ENCODE data around the gene WFIKKN2. TPM values are rescaled to one million over a fixed set of nuclear protein-coding genes. Genes with fewer than 3 reads are reported as not detected.

WFIKKN2 gene
- total and polyA plus RNA-seq, 5 experiments from 2014 or later = not detected

DNA sequence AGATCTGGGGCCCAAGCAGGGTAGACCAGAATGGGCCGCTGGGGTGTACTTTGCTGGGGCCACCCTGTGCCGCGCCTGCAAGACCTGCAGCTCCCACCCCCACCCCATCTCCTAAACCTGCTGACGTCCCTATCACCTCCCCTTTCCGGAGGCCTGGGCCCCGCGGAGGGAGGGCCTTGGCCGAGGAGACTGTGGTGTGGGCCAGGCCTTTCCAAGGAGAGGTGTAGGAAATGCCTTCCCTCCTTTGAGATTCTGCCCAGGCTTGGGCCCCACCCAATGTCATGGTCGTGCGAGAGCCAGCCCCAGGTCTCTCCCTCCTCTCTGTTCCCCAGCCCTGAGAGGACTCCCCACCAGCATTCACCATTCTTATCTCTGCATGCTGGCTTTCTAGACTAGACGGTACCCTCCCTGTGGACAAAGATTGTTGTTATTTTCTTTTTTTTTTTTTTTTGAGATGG lies 3.9 kb upstream of the WFIKKN2 start:
- Mint-ChIP-seq H3K27ac (no peak overlapping the region), H3K4me1 (peaks cover 0 to 6% (median 3%) of the 10 kb centered on the region in 4 donors), H3K4me3 (no peak overlapping the region), H3K36me3 (no peaks in the 10 kb centered on the region), H3K27me3 (peaks cover 2 to 37% (median 23%) of the 10 kb centered on the region in 5 donors), H3K9me3 (no peaks in the 10 kb centered on the region)
- no peak for DNase-seq
- POLR2A ChIA-PET = no interaction called here
- no peak for ATAC-seq

DNA sequence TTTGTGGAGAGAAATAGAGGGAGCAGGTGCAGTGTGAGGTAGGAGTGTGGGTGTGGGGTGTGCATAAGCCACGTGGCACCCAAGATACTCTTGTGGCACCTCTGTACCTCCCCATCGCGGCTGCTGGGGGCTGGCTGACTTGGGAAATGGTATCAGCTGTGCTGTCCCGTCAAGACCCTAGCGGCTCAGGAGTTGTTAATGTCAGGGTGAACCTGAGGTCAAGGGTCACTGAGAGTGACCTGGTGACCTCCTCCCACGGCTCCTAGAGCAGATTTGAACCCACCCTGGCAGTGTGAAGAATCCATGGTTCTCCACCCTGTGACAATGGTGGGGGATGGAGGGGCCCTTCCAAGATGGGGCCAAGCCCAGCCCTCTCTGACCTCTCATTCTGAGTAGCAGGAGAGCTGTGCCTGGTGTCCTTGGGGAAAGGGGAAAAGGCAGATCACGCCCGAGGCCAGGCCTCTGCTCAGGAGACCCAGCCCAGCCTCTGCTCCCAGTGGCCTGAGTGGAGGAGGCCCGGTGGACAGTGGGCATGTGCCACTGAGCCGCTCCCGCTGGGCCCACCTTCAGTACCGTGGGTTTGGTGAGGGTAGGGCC lies 3.0 kb upstream of the WFIKKN2 start:
- H3K4me1 Mint-ChIP-seq = peaks cover 0 to 6% (median 3%) of the 10 kb centered on the region in 4 donors
- ATAC-seq (no peak), DNase-seq (no peak)
- H3K9me3 Mint-ChIP-seq = no peaks in the 10 kb centered on the region
- no peak overlapping the region for H3K4me3 Mint-ChIP-seq
- no peak overlapping the region for H3K27ac Mint-ChIP-seq
- peaks cover 2 to 37% (median 23%) of the 10 kb centered on the region in 5 donors for H3K27me3 Mint-ChIP-seq
- H3K36me3 Mint-ChIP-seq = no peaks in the 10 kb centered on the region
- POLR2A ChIA-PET = no interaction called here

DNA sequence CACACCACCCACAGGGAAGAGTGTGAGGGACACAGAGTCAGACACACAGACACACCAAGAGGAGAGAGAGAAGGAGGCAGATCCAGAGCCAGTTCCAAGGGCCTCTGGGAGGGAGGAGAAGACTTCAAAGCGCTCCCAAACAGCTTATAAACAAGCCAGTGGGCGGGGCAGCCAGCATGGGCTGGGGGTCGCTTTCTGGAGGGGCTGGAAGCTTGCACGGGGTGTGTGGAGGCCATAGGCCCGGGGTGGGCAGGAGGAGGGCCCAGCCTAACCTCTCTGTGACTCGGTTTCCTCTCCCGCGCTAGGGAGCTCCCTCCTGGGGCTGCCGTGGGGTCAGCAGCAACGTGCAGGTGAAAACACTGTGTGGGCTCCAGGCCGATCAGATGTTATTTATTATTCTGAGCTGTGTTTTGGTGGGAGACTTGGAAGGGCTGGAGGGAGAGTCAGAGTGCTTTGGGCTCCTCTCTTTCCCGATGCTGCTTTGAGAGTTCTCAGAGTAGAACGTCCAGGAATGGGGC lies 2.5 kb upstream of the WFIKKN2 start:
- Mint-ChIP-seq H3K9me3 (no peaks in the 10 kb centered on the region), H3K27me3 (peaks cover 2 to 37% (median 23%) of the 10 kb centered on the region in 5 donors), H3K36me3 (no peaks in the 10 kb centered on the region), H3K4me1 (peaks cover 0 to 6% (median 3%) of the 10 kb centered on the region in 4 donors), H3K4me3 (no peak overlapping the region), H3K27ac (no peak overlapping the region)
- POLR2A ChIA-PET = no interaction called here
- ATAC-seq (no peak), DNase-seq (no peak)

DNA sequence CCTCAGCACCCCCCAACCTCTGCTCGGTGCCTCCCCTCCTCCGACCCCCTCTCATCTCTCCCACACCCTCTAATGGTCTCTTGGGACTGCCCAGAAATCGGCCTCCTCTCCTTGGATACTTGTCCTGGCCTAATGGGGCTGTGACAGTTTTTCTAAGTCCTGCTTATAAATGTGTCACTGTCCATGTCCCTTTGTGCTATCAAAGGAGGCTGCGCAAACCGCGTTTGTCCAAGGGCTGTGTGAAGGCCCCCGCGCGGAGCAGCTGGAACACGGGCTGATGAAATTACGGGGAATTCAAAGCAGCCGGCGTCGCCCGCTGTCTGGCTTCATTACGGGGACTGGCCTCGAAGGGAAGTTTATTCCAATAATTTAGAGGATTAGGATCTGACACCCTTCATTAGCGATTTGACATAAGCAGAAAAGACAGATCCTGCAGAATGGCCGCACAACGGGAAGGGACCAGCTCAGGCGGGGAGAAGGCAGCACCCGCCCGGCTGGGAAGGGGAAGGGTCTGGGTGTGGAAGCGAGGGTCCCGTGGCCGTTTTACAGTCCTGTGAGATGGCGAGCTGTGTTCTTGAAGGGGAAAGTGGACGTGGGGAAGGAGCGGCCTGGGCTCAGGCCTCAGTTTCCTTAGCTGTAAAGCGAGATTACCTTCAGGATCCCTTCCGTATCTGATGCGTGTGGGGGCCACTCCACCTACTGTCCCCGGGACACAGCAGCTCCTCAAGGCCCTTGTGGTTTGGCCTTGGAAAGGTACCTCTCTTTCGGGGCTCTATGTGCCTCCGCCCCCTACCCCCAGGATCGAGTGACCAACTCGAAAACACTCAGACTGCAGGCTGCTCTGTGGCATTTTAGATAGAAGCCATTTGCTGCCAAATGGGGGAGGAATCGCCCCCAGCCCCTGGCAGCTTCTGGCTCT lies 1.6 kb upstream of the WFIKKN2 start:
- Mint-ChIP-seq H3K4me1 (peaks cover 0 to 6% (median 3%) of the 10 kb centered on the region in 4 donors), H3K4me3 (no peak overlapping the region), H3K27ac (no peak overlapping the region), H3K36me3 (no peaks in the 10 kb centered on the region), H3K27me3 (peaks cover 2 to 37% (median 23%) of the 10 kb centered on the region in 5 donors), H3K9me3 (no peaks in the 10 kb centered on the region)
- DNase-seq (no peak), ATAC-seq (no peak)
- POLR2A ChIA-PET = interaction anchor here (0.6 kb wide), 1 partner anchor 21 kb away, joined by 4 read pairs; no protein-coding TSS in a partner anchor

DNA sequence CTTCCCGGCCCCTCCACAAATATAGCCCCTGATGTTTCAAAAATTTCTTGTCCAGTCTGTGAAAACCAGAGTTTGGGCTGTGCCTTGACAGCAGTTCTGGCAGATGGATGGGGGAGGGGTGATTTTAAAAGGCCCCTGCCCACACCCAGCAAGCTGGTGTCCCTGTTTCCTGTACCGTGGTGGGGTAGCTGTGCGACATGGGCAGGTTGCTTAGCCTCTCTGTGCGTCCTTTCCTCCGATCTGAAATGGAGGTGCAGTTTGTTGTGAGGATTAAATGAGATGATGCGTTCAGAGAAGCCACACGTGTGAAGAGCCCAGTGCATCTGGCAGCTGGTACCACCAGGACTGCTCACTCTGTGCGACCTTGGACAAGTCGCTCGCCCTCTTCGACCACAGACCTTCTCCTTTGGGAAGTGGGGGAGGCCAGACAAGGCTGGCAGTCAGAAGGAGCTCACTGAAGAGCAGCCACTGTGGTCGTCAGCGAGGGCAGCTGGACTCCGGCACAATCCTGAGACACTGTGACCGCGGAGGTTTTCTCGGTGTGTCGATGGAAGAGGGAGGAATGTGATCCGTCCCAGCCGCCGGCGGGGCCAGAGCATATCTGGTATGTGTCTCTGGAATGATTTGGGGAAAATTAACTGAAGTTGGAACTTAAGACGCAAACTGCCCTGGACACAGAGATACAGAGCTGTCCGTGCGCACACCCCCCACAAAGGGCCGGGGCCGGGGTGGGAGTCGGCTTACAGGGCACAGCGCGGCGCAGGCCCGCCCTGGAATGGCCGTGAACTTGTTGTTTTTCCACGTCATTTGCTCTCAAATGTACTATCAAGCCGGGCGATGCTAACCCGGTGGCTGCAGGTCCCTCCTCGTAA lies 721 bp upstream of the WFIKKN2 start:
- Mint-ChIP-seq H3K36me3 (no peaks in the 10 kb centered on the region), H3K4me1 (peaks cover 0 to 6% (median 3%) of the 10 kb centered on the region in 4 donors), H3K9me3 (no peaks in the 10 kb centered on the region), H3K27ac (no peak overlapping the region), H3K4me3 (no peak overlapping the region), H3K27me3 (peaks cover 2 to 37% (median 20%) of the 10 kb centered on the region in 5 donors)
- ATAC-seq = no peak
- no peak for DNase-seq
- POLR2A ChIA-PET = interaction anchor here (0.6 kb wide), 2 partner anchors 20 to 117 kb away, joined by 3 to 4 read pairs; no protein-coding TSS in a partner anchor

DNA sequence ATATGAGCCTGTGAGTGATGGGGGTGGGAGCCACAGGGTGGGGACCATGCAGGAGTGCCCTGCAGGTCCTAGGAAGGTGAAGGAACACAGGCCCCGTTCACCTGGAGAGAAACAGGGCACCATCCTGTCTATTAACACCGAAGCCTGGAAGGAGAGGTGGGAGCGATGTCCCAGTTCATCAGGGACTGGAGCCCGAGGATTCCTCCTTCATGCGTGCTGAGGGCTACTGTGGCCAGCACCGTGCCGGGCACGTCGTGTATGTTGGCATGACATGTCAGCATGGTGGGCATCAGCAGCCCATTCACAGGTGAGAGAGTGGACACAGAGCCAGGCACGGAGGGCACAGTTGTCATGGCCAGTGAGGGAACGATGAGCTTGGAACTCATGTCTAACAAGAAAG lies 1.4 kb downstream of the WFIKKN2 start:
- POLR2A ChIA-PET = interaction anchor here (0.9 kb wide), 1 partner anchor 16 kb away, joined by 4 read pairs; no protein-coding TSS in a partner anchor
- Mint-ChIP-seq H3K27me3 (peaks cover 2 to 22% (median 15%) of the 10 kb centered on the region in 5 donors), H3K27ac (peak overlapping the region in 1 of 10 donors; percentile 48), H3K9me3 (no peaks in the 10 kb centered on the region), H3K36me3 (no peaks in the 10 kb centered on the region), H3K4me3 (no peak overlapping the region), H3K4me1 (peaks cover 0 to 9% (median 5%) of the 10 kb centered on the region in 4 donors)
- ATAC-seq (no peak), DNase-seq (no peak)

DNA sequence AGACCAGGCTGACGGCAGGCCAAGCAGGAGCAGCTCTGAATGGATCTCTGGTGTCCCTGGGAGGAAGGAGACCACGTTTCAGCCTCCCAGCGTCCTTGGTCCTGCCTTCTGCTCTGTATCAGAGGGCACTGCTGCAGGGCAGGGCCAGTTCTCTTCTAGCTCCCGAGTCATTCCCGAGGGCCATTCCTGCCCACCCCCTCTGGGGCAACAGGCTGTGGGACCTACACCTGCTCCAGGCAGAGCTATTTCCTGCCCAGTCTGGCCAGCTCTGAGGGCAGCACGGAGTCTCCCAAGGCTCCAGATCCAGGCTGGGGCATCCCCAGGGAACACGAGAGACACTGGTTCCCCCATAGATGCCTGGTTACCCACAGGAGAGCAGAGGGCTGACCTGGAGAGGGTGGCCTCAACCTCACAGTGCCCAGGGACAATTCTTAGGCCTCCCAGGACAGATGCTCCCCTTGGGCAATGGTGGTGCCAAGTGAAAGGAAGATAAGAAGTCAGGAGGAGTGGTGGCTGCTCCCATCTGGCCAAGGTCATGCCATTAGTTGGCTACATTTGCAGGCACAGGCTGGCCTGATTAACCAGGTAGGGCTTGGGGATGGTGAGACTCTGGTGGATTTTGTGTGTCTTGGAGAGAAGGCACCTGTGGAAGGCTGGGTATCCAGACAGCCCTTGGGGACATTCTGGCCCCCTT lies 2.0 kb downstream of the WFIKKN2 start:
- peaks cover 0 to 15% (median 8%) of the 10 kb centered on the region in 4 donors for H3K4me1 Mint-ChIP-seq
- ATAC-seq (no peak), DNase-seq (no peak)
- H3K27me3 Mint-ChIP-seq = peaks cover 2 to 22% (median 15%) of the 10 kb centered on the region in 5 donors
- no peaks in the 10 kb centered on the region for H3K36me3 Mint-ChIP-seq
- no peak overlapping the region for H3K27ac Mint-ChIP-seq
- POLR2A ChIA-PET = interaction anchor here (0.6 to 0.9 kb wide), 2 partner anchors 15 to 101 kb away, joined by 3 to 4 read pairs; no protein-coding TSS in a partner anchor
- H3K4me3 Mint-ChIP-seq = no peak overlapping the region
- H3K9me3 Mint-ChIP-seq = no peaks in the 10 kb centered on the region

DNA sequence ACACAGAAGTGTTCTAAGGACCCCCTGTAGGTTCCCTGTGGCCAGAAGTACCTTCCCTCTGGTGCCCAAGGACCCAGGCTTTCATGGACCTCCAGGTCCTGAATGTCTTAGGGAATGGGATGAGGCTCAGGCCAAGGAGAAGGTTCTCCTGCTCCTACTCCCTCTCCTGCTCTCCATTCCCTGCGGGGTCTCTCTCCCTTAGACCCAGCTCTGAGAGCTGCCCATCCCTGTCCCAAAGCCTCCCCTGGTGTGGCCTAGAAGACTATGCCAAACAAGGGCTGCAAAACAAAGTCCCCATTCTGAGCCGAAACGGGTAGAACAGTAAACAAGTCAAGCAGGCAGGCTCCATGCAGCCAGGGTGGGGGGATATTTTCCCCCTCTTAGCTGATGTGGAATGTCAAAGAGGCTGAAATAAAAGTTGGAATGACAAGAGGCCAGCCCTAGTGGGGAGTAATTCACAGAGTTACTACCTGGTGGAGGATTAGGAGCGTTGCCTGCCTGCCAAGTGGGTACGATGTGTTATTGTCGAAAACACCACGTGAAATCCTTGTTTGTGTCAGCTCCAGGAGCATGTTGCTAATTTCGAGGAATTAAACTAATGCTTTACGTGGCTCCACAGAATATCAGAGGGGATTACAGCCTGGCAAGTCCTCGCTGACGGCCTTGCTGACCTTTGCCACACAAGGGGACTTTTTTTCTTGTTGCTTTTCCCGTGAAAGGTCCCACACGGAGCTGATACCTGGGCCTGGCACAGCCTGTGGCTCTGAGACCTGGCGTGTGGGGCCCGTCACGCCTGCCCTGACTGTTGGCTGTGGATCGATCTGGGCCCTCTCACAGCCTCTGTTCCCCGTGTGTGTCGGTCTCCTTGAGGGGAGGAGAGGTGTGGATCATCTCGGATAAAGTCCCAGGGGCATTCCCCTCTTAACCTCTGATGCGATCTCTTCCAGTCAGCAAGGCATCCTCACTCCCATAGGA lies 2.9 kb downstream of the WFIKKN2 start:
- H3K27me3 Mint-ChIP-seq = peaks cover 2 to 22% (median 12%) of the 10 kb centered on the region in 5 donors
- H3K4me3 Mint-ChIP-seq = no peak overlapping the region
- peaks cover 0 to 17% (median 9%) of the 10 kb centered on the region in 4 donors for H3K4me1 Mint-ChIP-seq
- H3K9me3 Mint-ChIP-seq = no peaks in the 10 kb centered on the region
- no peak for ATAC-seq
- no peak overlapping the region for H3K27ac Mint-ChIP-seq
- POLR2A ChIA-PET = interaction anchor here (0.9 kb wide), 1 partner anchor 14 kb away, joined by 4 read pairs; no protein-coding TSS in a partner anchor
- DNase-seq = no peak
- no peaks in the 10 kb centered on the region for H3K36me3 Mint-ChIP-seq

DNA sequence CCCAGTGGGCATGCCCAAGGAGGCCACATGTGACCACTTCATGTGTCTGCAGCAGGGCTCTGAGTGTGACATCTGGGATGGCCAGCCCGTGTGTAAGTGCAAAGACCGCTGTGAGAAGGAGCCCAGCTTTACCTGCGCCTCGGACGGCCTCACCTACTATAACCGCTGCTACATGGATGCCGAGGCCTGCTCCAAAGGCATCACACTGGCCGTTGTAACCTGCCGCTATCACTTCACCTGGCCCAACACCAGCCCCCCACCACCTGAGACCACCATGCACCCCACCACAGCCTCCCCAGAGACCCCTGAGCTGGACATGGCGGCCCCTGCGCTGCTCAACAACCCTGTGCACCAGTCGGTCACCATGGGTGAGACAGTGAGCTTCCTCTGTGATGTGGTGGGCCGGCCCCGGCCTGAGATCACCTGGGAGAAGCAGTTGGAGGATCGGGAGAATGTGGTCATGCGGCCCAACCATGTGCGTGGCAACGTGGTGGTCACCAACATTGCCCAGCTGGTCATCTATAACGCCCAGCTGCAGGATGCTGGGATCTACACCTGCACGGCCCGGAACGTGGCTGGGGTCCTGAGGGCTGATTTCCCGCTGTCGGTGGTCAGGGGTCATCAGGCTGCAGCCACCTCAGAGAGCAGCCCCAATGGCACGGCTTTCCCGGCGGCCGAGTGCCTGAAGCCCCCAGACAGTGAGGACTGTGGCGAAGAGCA lies 4.4 kb downstream of the WFIKKN2 start:
- no peak for DNase-seq
- Mint-ChIP-seq H3K4me3 (no peak overlapping the region), H3K27ac (no peak overlapping the region), H3K4me1 (peaks cover 0 to 17% (median 9%) of the 10 kb centered on the region in 4 donors), H3K27me3 (peaks cover 2 to 15% (median 9%) of the 10 kb centered on the region in 5 donors), H3K36me3 (no peaks in the 10 kb centered on the region), H3K9me3 (no peaks in the 10 kb centered on the region)
- ATAC-seq = no peak
- POLR2A ChIA-PET = no interaction called here

DNA sequence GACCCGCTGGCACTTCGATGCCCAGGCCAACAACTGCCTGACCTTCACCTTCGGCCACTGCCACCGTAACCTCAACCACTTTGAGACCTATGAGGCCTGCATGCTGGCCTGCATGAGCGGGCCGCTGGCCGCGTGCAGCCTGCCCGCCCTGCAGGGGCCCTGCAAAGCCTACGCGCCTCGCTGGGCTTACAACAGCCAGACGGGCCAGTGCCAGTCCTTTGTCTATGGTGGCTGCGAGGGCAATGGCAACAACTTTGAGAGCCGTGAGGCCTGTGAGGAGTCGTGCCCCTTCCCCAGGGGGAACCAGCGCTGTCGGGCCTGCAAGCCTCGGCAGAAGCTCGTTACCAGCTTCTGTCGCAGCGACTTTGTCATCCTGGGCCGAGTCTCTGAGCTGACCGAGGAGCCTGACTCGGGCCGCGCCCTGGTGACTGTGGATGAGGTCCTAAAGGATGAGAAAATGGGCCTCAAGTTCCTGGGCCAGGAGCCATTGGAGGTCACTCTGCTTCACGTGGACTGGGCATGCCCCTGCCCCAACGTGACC lies 5.0 kb downstream of the WFIKKN2 start:
- Mint-ChIP-seq H3K4me1 (peaks cover 0 to 14% (median 8%) of the 10 kb centered on the region in 4 donors), H3K27me3 (peaks cover 1 to 9% (median 6%) of the 10 kb centered on the region in 5 donors), H3K36me3 (no peaks in the 10 kb centered on the region), H3K27ac (no peak overlapping the region), H3K9me3 (no peaks in the 10 kb centered on the region), H3K4me3 (no peak overlapping the region)
- no peak for DNase-seq
- POLR2A ChIA-PET = interaction anchor here (0.7 kb wide), 1 partner anchor 10 kb away, joined by 3 read pairs; no protein-coding TSS in a partner anchor
- ATAC-seq = no peak

Data from naive thymus-derived CD8-positive, alpha-beta T cell (primary cell).